ENCODE measurements around the gene LRIG1. TPM values are rescaled to one million over a fixed set of nuclear protein-coding genes. Genes with fewer than 3 reads are reported as not detected.

Gene LRIG1
- total and polyA plus RNA-seq, 10 of the 15 experiments (the other 5 are each of a cell fraction or from before 2014, with no cell fraction given): 0.84 to 16.4 (median 8.1) TPM

GRCh38 chr3:66386925-66387650 lies 113.7 kb downstream of the LRIG1 start (continued):
- TF ChIP-seq E4F1 (IDR thresholded peaks at IDR 0.05; ENCODE audit: borderline replicate concordance, partially characterized antibody) (no peak), ZBTB4 (CRISPR knock-in tag; IDR thresholded peaks at IDR 0.05) (no peak), POU2F2 (IDR thresholded peaks at IDR 0.05; ENCODE audit: borderline replicate concordance, low read depth, low read length) (peak; percentile 89; the same call in 2 of the 3 replicates), ZNF687 (IDR thresholded peaks at IDR 0.05) (peak; percentile 69), USF1 (IDR thresholded peaks at IDR 0.05; ENCODE audit: borderline replicate concordance, extremely low read length, insufficient read depth, low read depth, low read length) (peak; percentile 31), ATF2 (IDR thresholded peaks at IDR 0.05; ENCODE audit: low read length) (no peak), SMAD1 (IDR thresholded peaks at IDR 0.05; ENCODE audit: low read depth, partially characterized antibody) (no peak), SMARCA5 (IDR thresholded peaks at IDR 0.05) (peak; percentile 22; the same call in 1 of the 2 replicates), RUNX3 (IDR thresholded peaks at IDR 0.05; ENCODE audit: low read length) (0 out of 2 replicates have a peak, but pooled peaks have one; percentile 37)
